Hematopoietic multipotent progenitor cell treated with erythropoietin and hydrocortisone succinate and interleukin-3 and kit ligand, for 17 days (in vitro differentiated cells): ENCODE measurements around the gene ZNF513.
"Not testable (repeated sequence)": the region's sequence is repeated elsewhere in the genome, so short reads cannot be mapped to it uniquely, and the experiment has no call there.

ENCODE experiments used
- DNase-seq: peaks from one replicate; pipeline ENCODE4 v3.0.0-alpha.2; 2015; ENCODE audit warnings: low spot score

ZNF513 gene, protein sequence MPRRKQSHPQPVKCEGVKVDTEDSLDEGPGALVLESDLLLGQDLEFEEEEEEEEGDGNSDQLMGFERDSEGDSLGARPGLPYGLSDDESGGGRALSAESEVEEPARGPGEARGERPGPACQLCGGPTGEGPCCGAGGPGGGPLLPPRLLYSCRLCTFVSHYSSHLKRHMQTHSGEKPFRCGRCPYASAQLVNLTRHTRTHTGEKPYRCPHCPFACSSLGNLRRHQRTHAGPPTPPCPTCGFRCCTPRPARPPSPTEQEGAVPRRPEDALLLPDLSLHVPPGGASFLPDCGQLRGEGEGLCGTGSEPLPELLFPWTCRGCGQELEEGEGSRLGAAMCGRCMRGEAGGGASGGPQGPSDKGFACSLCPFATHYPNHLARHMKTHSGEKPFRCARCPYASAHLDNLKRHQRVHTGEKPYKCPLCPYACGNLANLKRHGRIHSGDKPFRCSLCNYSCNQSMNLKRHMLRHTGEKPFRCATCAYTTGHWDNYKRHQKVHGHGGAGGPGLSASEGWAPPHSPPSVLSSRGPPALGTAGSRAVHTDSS

DNA sequence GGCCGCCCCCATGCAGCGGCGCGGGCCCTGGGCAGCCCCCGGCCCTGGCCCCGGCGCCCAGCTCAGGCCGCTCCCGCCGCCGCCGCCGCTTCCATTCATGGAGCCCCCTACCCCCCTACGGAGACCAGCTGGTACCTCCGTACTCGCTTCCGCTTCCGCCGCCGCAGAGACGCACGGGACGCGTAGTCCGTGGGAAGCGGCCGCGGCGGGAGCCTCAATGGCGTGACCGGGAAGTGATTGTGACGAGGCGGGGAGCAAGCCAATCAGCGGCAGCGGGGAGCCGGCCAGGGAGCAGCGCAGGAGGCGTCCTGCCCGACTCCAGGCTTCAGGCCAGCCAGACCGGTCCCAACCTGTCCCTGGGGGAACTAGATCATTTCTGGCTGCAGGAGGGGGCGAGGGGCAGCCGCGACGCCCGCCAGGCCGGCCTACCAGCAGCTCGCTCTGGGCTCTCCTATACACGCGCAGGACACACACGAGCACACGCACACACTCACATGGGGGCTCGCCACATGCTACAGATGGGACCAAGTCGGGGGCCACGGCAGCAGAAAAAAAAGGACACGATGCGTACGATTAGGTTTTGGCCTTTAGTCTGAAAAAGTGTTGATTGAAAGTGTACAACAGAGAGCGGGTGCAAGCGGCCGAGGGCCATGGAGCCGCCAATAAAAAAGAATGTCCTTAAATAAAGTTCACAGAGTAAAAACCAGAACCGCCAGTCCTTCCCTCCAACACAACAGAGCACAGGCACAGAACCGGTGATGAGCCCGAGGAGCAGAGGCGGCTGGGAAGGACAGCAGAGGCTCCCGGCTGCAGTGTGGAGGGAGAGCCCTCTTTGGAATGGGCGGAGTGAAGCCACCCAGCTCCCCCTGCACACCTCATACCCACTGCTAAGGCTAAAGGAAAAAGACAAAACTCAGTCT, at the start of gene ZNF513:
Gene ZNF513 (minus strand): TSS at position 109 of the 920 bp plus-strand sequence. CDS start 208 bp downstream, outside the sequence.
- peak; percentile 84 for DNase-seq

DNA sequence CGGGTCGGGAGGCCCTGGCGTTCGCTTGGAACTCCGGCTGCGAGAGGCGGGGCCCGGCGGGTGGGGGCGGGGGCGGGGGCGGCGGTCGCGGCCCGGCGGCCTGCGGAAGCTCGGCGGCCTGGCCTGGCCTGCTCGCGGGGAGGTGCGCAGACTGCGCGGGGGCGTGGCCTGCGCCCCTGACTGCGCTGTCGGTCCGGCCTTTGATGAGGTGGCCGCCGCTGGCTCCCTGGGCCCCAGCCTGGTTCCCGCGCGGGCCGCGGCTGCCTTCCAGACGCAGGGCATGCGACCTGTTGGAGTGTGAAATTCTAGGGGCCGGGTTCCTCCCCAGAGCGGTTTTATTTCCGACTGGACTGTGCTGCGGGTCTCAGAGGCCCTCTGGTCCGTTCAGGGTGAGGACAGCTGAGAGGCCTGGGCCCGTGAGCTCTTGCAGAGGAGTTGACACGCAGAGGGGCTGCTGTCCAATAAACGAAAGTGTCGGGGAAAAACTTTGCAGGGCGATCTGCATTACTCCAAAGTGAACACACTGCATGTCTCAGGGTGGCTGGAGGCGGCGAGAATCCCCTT, 48.5 kb upstream of the ZNF513 start:
- peak; percentile 86 for DNase-seq

DNA sequence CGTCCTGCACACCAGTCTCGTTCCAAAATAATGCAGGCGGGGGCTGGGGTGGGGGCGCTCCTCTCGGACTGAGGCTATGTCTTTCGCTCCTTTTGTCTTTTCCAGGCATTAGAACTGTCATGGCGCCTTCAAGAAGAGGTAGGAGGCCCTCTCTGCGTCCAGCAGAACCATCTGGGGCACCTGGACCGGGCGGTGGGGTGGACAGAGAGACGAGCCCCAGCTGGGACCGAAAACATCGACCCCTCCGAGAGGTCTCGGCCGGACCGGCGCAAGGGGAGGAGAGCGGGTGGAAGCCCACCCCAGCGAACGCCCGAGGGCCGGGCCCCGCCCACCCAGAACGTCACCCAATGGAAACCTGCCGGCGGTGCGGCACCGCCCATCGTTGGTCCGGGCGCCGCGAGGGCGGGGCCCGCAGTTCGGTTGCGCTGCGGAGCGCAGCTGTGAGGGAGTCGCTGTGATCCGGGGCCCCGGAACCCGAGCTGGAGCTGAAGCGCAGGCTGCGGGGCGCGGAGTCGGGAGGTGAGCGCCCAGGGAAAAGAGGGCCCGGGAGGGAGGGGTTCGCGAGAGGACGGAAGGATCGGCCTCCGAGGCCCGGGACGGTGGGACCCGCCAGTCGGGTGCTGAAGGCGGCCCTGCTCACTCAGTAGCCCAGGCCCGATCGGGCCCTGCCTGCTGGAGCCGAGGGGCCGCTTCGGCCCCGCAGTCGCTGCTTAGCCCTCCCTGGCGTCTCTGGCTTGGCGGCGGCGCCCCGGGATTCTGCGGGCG, 47.9 kb upstream of the ZNF513 start, which contains the start of gene NRBP1:
Gene NRBP1 (plus strand): TSS at position 419 of the 765 bp plus-strand sequence. CDS start 4,643 bp downstream, outside the sequence.
- DNase-seq = peak; percentile 94

DNA sequence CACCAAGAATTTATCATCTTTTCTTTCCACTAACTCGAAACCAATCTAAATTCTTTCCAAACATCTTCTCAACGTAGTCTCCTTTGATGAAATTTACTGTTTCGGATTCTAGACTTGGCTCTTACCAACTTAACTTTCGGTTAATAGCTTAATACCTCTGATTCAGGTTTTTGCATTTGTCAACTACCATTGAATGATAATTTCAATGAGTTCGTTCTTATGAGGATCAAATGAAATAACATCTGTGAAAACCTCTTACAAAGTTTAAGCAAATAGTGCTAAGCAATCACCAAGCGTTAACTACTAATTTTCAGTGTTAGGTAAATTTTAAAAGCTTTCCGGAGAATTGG, 47.3 kb upstream of the ZNF513 start:
- DNase-seq = no peak

DNA sequence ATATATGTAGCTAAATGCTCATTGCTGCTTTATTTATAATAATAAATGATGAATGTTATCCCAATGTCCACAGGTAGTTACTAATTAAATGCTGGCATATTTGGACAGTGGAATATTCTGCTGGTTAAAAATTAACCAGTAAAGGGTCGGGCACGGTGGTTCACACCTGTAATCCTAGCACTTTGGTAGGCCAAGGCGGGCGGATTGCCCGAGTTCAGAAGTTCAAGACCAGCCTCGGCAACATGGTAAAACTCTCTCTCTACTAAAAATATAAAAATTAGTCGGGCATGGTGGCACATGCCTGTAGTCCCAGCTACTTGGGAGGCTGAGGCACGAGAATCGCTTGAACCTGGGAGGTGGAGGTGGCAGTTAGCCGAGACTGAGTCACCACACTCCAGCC, 44.5 kb upstream of the ZNF513 start:
- DNase-seq = not testable (repeated sequence)

DNA sequence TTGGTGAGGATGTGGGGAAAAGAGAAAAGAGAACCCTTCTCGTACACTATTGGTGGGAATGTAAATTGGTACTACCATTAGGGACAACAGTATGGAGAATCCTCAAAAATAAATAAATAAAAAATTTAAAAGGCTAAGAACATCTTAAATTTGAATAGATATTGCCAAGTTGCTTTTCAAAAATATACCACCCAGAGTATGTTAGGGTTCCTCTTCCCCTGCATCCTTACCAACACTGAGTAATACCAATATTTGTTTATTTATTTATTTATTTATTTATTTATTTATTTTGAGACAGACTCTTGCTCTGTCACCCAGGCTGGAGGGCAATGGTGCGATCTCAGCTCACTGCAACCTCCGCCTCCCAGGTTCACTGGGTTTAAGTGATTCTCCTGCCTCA, 42.4 kb upstream of the ZNF513 start:
- DNase-seq = no peak

DNA sequence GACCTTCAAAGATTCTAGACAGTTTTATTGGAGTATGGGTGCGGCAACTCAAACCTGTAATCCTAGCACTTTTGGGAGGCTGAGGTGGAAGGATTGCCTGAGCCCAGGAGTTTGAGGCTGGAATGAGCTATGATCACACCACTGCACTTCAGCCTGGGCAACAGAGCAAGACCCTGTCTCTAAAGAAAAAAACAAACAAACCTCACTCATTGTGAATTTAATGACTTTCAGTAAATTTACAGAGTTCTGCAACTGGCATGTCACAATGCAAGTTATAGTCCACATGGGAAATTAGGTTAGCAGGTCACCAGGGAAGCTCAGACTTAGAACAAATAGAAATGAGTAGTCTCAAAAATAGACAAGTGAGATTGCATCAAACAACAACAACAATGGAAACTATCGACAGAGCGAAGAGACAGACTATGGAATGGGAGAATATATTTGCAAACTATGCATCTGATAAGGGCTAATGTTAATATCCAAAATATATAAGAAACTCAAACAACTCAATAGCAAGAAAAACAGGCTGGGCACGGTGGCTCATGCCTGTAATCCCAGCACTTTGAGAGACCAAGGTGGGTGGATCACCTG, 41.2 kb upstream of the ZNF513 start:
- no peak for DNase-seq

DNA sequence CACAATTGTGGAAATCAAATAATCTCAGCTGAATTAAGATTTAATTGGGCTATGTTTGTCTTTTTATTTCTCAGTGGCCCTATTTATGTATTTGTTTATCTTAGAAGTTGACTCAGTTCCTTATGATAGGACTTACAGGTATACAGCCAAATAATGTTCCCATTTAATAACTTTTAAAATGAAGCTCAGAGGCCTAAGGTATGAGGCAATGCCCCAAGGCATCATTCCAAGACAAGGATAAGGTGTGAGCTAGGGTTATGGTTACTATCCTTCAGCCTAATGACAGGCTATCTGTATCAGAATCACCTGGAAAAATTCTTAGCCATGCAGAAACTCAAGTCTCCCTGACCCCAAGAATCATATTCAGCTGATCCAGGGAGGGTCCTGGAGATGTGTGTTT, 40.5 kb upstream of the ZNF513 start:
- no peak for DNase-seq

DNA sequence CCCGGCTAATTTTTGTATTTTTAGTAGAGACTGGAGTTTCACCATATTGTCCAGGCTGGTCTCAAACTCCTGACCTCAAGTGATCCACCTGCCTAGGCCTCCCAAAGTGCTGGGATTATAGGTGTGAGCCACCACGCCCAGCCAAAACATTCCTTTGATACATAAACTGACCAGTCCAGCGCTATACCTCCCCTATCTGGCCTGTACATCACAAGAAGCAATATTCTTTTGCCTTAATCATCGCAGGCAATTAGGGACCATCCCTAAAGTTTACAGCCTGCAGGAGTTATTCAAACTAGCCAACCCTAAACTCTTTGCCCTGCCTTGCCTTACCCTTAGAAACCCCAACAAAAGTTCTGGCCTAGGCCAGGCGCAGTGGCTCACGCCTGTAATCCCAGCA, 35.6 kb upstream of the ZNF513 start:
- no peak for DNase-seq

DNA sequence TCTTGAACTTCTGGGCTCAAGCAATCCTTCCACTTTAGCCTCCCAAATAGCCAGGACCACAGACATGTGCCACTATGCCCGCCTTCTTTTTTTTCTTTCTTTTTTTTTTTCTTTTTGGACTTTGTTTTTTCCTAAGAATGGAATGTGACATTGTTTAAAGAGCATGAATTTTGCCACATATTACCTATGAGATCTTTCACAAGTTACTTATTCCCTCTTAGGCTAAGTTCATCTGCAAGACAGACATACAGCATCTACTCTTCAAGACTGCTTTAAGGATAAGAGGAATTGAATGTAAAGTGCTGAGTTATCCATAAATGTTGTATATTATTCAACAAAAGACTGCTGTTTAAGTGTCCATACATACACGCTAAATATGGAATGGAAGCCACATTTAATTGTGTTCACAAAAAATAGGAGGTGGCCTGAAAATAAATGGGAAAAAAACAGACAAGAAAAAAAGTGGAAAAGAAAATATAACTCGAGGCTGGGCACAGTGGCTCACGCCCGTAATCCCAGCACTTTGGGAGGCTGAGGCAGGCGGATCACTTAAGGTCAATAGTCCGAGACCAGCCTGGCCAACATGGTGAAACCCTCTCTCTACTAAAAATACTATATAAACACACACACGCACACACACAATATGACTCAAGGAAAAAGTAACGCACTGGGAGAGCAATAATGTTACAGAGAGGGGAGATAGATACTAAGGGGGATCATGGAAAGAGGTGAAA, 32.1 kb upstream of the ZNF513 start:
- DNase-seq = no peak

DNA sequence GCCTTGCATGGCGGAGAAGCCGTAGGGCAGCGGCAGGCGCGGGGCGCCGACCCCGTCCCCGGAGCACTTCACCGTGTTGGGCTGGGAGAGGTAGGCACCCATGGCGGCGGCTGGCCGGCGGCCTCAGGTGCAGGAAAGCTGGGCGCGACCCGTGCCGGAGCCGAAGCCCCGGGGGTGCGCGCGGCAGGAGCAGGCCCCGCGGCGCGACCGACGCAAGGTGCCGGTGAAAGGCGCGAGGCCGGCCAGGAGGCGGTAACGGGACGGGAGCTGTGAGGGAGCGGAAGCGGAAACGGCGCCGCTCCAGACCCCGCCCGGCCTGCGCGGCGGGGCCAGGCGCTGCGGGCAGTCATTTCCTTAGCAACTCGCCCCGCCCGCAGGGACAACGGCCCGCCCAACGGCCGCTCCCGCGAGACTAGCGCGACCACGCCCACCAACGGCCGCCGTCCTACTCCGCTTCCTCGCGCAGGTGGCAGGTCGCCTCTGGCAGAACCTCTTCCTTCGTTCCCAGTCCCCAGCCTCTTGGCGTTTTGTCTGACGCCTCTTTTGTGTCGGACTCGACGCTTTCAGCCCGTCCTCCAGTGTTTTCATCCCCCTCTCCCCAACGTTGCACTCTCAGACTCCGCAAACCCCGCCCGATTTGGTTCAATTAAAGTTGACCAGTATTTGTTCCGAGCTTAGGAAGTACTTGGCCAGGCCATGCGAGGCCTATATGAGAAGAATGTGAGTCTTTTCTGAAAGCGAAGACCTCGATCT, 29.0 kb upstream of the ZNF513 start, which contains the start of gene PPM1G:
Gene PPM1G (minus strand): TSS at position 271 of the 753 bp plus-strand sequence. CDS start 169 bp downstream, at position 102.
- DNase-seq = peak; percentile 96

DNA sequence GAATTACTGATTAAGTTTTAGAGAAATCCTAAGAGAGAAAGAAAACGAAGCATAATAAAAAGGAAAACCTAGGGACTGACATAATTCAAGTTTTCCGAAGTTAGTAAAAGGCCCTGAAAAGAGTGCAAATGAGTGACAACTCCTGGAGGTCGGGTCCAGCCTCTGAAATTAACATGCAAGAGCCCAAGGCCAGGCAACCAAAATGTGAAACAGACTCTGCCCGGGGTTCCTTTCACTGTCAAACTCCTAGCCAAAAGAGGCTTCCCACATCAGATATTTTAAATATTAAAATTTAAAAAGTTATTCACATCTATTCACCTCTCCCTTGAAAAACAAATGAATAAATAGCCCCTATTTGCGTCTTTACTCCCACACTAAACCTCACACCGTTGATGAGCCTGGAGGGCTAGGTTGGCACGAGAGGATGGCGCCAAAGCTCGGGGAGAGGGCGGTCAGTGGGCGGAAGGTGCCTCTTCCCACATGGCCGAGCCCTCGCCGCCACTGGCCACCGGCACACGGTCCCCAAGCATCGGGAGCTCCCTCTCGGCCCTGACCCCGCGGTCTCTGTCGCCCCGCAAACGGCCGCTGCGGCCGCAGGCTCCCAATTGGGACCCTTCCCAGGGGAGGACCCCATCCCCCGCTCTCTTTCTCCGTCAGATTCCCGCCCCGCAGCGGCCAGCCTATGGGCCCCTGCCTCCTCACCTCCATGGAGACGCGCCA, 28.2 kb upstream of the ZNF513 start:
- peak; percentile 20 for DNase-seq

DNA sequence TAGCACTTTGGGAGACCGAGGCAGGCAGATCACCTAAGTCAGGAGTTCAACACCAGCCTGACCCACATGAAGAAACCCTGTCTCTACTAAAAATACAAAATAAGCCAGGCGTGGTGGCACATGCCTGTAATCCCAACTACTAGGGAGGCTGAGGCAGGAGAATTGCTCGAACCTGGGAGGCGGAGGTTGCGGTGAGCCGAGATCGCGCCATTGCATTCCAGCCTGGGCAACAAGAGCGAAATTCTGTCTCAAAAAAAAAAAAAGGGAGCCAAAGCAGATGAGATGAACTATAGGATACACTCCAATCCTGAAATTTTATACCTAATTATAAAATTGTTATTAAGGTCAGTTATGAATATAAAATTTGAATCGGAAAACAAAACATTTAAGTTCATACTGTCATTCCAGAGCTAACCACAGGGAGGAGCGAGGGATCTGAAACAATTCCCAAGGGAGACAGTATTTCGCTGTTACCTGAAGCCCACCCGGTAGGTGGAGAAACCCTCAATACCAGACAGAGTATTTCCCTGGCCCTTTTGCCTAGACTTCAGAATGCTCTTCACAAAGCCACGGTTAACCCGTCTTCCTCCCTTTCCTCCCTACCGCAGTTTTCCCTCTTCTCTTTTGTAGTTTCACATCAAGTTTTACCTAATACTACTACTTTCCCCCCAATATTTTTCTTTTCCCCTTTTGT, 27.4 kb upstream of the ZNF513 start:
- DNase-seq = peak; percentile 62

DNA sequence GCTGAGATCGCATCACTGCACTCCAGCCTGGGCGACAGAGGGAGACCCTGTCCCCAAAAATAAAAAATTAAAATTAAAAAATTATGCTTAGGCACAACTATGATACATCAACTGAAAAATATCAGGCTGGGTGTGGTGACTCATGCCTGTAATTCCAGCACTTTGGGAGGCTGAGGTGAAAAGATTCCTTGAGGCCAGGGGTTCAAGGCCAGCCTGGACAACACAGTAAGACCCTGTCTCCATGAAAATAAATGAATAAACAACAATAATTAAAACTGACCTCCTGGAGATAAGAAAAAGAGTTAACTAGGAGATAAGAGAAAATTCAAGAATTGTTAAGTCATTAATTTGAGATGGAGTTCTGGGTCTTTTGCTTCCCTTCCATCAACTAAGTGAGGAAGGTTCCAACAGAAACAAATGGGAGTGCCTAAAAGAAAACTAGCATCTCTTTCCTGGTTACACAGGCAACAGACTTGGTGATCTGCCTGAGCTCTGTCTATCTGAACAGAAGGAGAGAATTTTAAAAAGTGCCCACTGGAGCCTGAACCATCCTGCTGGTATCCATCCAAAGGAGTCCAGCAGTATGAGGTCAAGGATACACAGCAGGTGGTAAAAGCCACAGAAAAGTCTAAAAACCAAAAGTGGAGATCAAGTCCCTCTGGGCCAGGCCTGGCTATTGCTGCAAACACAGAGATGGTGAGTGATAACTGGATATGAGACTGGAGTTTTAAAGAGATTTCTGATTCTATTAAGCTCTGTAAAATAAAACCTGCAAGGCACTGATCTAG, 20.0 kb upstream of the ZNF513 start:
- DNase-seq = no peak

DNA sequence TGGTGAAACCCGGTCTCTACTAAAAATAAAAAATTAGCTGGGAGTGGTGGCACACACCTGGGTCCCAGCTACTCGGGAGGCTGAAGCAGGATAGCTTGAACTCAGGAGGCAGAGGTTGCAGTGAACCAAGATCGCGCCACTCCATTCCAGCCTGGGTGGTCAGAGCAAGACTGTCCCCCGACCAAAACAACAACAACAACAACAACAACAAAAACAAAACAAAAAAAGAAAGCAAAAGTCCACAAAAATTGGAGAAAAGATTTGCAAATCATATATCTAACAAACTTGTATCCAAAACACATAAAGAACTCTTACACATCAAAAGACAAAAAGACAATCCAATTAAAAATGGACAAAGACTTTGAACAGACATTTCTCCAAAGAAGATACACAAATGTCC, 18.4 kb upstream of the ZNF513 start:
- DNase-seq = no peak

DNA sequence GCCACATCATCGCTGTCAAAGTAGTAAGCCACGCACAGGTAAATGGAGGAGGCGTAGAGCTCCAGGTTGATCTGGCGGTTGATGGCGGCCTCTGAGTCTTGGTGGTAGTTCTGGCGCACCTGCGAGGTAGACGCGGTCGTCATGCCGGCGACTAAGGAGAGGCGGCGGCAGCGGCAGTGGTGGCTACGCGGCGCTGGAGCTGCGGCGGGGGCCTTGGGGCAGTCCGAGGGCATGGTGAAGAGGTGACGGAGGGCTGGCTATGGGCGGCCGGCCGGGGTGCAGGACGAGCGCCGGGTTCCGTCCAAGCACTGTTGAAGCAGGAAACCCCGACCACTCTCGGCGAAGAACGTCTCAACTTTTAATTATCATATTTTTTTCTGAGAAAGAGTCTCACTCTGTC, 12.7 kb upstream of the ZNF513 start:
- DNase-seq = no peak
